Right atrium auricular region (tissue), 2 donors: ENCODE measurements around the gene TAF5. TPM values are rescaled to one million over a fixed set of nuclear protein-coding genes. Genes with fewer than 3 reads are reported as not detected.
"Not testable (repeated sequence)": the region's sequence is repeated elsewhere in the genome, so short reads cannot be mapped to it uniquely, and the experiment has no call there.

Experiments
- DNase-seq: peaks from one replicate; pipeline ENCODE4 v3.0.0-alpha.2; 2019; ENCODE audit warnings: low spot score
- H3K27ac ChIP-seq, 2 donors: fragments of 200-600 bp; sonication (generic); 1 replicate in 1 of 2; 2 replicates in 1 of 2; pipeline ENCODE4 v1.5.1; 2016 to 2019
- H3K27me3 ChIP-seq, 2 donors: fragments of 200-600 bp; sonication (generic); one replicate each; pipeline versions ENCODE4 v1.5.1 to v1.6.0; 2017 to 2019
- H3K36me3 ChIP-seq: fragments of 200-600 bp; sonication (generic); one replicate; pipeline ENCODE4 v1.5.1; 2016
- H3K4me1 ChIP-seq, 2 donors: fragments of 200-600 bp; sonication (generic); one replicate each; pipeline versions ENCODE4 v1.5.1 to v1.6.0; 2017 to 2019
- H3K4me3 ChIP-seq, 2 donors: fragments of 200-600 bp; sonication (generic); 1 replicate in 1 of 2; 2 replicates in 1 of 2; pipeline ENCODE4 v1.5.1; 2017 to 2019; ENCODE audit warnings: mild to moderate bottlenecking in 1 of 2, moderate library complexity in 1 of 2
- H3K9me3 ChIP-seq, 2 donors: fragments of 200-600 bp; sonication (generic); one replicate each; pipeline ENCODE4 v1.5.1; 2019
- total RNA-seq, 2 donors: library from RNA; depleted of rRNA; stranded (reverse); fragments of >200 nt; gene quantifications; one replicate each; pipeline ENCODE4 v1.1.0, GENCODE V29; 2016
- TF ChIP-seq, protein P1 (sequence below), 2 donors: fragments of 200-600 bp; sonication (generic); IDR thresholded peaks; one replicate each; pipeline ENCODE4 v1.5.1; 2019; ENCODE audit warnings: antibody characterized with exemption in 2 of 2

The TAF5 gene
- total RNA-seq, 2 donors from 2014 or later = 2.0 to 2.2 TPM

DNA sequence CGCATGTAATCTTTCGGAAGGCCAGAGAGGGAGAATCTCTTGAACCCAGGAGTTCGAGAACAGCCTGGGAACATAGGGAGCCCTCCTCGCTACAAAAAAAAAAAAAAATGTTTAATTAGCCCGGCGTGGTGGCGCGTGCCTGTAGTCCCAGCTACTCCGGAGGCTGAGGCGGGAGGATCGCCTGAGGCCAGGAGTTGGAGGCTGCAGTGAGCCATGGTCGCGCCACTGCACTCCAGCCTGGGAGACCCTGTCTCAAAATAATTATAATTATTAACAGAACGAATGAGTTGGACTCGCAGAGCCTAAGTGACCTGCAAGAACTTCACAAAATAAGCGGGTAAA lies 17.6 kb upstream of the TAF5 start:
- no peaks in the 10 kb centered on the region for H3K9me3 ChIP-seq
- TF ChIP-seq, protein P1, sequence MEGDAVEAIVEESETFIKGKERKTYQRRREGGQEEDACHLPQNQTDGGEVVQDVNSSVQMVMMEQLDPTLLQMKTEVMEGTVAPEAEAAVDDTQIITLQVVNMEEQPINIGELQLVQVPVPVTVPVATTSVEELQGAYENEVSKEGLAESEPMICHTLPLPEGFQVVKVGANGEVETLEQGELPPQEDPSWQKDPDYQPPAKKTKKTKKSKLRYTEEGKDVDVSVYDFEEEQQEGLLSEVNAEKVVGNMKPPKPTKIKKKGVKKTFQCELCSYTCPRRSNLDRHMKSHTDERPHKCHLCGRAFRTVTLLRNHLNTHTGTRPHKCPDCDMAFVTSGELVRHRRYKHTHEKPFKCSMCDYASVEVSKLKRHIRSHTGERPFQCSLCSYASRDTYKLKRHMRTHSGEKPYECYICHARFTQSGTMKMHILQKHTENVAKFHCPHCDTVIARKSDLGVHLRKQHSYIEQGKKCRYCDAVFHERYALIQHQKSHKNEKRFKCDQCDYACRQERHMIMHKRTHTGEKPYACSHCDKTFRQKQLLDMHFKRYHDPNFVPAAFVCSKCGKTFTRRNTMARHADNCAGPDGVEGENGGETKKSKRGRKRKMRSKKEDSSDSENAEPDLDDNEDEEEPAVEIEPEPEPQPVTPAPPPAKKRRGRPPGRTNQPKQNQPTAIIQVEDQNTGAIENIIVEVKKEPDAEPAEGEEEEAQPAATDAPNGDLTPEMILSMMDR (IDR thresholded peaks at IDR 0.05) = no peak

DNA sequence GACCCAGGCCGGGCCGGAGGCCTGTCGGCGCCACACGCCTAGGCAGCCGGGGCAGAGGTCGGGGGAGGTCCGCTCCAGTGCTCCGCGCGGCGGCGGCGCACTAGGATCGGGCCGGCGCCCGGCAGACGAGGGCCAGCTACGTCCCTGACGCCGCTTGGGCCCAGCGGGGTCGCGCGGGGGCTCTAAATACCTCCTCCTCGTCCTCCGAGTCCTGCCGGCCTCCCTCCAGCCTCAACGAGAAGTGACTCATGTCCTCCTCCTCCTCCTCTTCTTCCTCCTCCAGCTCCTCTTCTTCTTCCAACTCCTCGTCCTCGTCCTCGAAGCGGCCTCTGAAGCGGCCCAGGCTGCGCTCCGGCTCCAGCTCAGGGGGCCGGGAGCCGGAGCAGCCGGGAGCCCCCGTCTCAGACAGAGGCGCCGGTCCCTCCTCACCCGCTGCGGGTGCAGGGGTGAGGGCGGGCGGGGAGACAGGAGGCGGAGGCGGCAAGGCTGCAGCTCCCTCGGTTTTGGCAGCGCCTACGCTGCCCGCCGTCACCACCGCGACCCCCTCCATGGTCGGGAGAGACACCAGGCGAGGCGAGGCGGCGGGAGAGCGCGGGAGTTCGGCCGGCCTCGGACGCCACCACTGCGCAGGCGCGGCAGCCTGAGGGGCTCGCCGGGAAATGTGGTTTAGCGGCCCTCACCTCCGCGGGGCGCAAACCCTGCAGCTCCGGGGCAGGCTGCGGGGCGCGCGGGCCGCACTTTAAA lies 17.1 kb upstream of the TAF5 start, which contains the start of gene PCGF6:
TSS of gene PCGF6 (minus strand) at position 624 of the 744 bp plus-strand sequence. CDS start at position 550, 74 bp downstream.
- H3K4me3 ChIP-seq = peak within 1 kb of the TSS; percentile 81 to 89
- peak; percentile 63 for DNase-seq
- H3K9me3 ChIP-seq = no peaks in the 10 kb centered on the region
- peaks cover 24% of the 10 kb centered on the region for H3K36me3 ChIP-seq
- peak within 1 kb of the TSS; percentile 83 to 85 for H3K27ac ChIP-seq
- peaks cover 0 to 6% of the 10 kb centered on the region in 2 donors for H3K4me1 ChIP-seq
- TF ChIP-seq, protein P1 (IDR thresholded peaks at IDR 0.05) = peak in 1 of 2 donors; percentile 39
- H3K27me3 ChIP-seq = no peaks in the 10 kb centered on the region

More for the DNA sequence above, 17.6 kb upstream of the TAF5 start:
- Histone ChIP-seq H3K36me3 (peaks cover 29% of the 10 kb centered on the region), H3K27ac (peak overlapping the region; percentile 83 to 85), H3K4me1 (peaks cover 0 to 6% of the 10 kb centered on the region in 2 donors), H3K27me3 (no peaks in the 10 kb centered on the region), H3K4me3 (peak overlapping the region; percentile 81 to 89)
- DNase-seq = no peak

DNA sequence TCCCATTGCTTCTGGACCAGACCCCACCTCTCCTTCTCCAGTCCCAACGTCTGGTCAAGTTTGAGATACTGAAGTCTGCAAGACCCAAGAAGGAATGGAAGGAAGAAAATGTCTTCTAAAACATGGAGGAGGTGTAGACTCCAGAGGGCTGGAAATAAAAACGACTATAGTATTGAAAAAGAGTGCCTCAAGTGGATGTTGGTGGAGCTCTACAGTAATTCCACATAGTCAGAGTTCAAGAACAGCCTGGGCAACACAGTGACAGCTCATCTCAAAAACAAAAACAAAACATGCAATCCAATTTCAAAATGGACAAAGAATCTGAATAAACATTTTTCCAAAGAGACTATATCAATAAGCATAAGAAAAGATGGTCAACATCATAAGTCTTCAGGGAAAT lies 14.5 kb upstream of the TAF5 start:
- Histone ChIP-seq H3K4me1 (peaks cover 0 to 6% of the 10 kb centered on the region in 2 donors), H3K27me3 (no peaks in the 10 kb centered on the region), H3K9me3 (no peaks in the 10 kb centered on the region), H3K36me3 (peaks cover 3% of the 10 kb centered on the region), H3K27ac (no peak overlapping the region), H3K4me3 (no peak overlapping the region)
- TF ChIP-seq, protein P1 (IDR thresholded peaks at IDR 0.05) = no peak
- no peak for DNase-seq

DNA sequence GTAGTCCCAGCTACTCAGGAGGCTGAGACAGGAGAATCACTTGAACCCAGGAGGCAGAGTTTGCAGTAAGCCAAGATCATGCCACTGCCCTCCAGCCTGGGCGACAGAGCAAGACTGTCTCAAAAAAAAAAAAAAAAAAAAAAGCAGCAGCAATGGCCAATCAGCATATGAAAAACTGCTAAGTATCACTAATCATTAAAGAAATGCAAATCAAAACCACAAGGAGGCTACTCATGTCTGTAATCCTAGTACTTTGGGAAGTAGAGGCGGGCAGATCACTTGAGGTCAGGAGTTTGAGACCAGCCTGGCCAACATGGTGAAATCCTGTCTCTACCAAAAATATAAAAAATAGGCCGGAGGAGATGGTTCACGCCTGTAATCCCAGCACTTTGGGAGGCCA lies 13.2 kb upstream of the TAF5 start:
- H3K9me3 ChIP-seq, H3K4me1 ChIP-seq, H3K4me3 ChIP-seq, H3K27ac ChIP-seq, H3K36me3 ChIP-seq, H3K27me3 ChIP-seq: not testable (repeated sequence)
- peak; percentile 13 for DNase-seq

DNA sequence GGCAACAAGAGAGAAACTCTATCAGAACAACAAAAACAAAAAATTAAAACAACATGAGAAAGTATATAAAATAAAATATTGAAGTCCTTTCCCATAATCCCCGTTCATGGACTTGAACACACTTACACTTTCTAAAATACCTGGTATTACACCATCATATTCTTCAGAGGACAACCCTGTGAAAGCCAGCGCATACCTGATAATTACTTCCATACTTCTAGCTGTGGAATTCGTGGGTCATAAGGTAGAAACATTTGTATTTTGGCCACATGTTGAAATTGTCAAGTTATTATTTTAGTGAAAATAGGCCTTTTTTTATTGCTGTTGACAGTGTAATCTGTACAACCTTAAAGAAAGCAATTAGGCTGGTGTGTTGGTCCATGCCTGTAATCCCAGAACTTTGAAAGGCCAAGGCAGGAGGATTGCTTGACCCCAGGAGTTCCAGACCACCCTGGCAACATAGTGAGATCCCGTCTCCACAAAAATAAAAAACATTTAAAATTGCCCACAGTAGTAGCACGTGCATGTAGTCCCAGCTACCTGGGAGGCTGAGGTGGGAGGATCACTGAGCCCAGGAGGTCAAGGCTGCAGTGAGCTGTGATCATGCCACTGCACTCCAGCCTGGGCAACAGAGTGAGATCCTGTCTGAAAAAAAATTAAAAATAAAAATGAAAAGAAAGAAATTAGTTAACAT lies 11.7 kb upstream of the TAF5 start:
- Histone ChIP-seq H3K4me1 (no peaks in the 10 kb centered on the region), H3K27me3 (no peaks in the 10 kb centered on the region), H3K4me3 (no peak overlapping the region), H3K9me3 (no peaks in the 10 kb centered on the region), H3K36me3 (no peaks in the 10 kb centered on the region), H3K27ac (no peak overlapping the region)
- DNase-seq = no peak
- TF ChIP-seq, protein P1 (IDR thresholded peaks at IDR 0.05) = no peak

DNA sequence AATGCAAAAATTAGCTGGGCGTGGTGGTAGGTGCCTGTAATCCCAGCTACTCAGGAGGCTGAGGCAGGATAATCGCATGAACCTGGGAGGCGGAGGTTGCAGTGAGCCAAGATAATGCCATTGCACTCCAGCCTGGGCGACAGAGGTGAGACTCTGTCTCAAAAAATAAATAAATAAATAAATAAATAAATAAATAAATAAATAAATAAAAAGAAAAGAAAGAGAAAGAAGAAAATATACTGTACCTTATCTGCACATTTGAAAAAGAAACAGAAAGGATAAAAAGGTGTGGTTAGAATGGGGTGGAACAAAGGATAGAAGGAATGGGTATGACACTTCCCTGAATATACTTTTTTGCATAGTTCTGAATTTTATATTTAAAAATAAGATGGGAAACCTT lies 8.3 kb upstream of the TAF5 start:
- not testable (repeated sequence) for H3K4me1 ChIP-seq, H3K27ac ChIP-seq, DNase-seq, H3K36me3 ChIP-seq, H3K9me3 ChIP-seq, H3K27me3 ChIP-seq, H3K4me3 ChIP-seq

DNA sequence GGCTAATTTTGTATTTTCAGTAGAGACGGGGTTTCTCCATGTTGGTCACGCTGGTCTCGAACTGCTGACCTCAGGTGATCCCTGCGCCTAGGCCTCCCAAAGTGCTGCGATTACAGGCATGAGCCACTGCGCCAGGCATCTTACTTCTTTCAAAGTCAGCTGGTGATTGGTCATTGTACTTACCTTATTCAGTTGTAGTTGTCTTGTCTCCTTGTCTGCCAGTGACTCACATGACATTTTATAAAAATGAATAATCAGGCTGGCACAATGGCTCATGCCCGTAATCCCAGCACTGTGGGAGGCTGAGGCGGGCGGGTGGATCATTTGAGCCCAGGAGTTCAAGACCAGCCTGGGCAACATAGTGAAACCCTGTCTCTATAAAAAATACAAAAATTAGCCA lies 7.0 kb upstream of the TAF5 start:
- H3K4me3 ChIP-seq, H3K27ac ChIP-seq, H3K27me3 ChIP-seq, H3K36me3 ChIP-seq, DNase-seq, H3K4me1 ChIP-seq, H3K9me3 ChIP-seq: not testable (repeated sequence)
